ENCODE results near the gene SKAP1.

GRCh38 chr17:48215583-48216139, 214.4 kb downstream of the SKAP1 start:
- TF ChIP-seq, protein P1, sequence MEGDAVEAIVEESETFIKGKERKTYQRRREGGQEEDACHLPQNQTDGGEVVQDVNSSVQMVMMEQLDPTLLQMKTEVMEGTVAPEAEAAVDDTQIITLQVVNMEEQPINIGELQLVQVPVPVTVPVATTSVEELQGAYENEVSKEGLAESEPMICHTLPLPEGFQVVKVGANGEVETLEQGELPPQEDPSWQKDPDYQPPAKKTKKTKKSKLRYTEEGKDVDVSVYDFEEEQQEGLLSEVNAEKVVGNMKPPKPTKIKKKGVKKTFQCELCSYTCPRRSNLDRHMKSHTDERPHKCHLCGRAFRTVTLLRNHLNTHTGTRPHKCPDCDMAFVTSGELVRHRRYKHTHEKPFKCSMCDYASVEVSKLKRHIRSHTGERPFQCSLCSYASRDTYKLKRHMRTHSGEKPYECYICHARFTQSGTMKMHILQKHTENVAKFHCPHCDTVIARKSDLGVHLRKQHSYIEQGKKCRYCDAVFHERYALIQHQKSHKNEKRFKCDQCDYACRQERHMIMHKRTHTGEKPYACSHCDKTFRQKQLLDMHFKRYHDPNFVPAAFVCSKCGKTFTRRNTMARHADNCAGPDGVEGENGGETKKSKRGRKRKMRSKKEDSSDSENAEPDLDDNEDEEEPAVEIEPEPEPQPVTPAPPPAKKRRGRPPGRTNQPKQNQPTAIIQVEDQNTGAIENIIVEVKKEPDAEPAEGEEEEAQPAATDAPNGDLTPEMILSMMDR (IDR thresholded peaks at IDR 0.05; ENCODE audit: insufficient read depth, low read length), result peak; percentile 1
- TF ChIP-seq GABPA (IDR thresholded peaks at IDR 0.05; ENCODE audit: low read depth) (no peak), SPI1 (IDR thresholded peaks at IDR 0.05; ENCODE audit: borderline replicate concordance, low read depth) (no peak), POLR2AphosphoS5 (IDR thresholded peaks at IDR 0.05; ENCODE audit: low read depth) (no peak)
- TF ChIP-seq, protein P2, sequence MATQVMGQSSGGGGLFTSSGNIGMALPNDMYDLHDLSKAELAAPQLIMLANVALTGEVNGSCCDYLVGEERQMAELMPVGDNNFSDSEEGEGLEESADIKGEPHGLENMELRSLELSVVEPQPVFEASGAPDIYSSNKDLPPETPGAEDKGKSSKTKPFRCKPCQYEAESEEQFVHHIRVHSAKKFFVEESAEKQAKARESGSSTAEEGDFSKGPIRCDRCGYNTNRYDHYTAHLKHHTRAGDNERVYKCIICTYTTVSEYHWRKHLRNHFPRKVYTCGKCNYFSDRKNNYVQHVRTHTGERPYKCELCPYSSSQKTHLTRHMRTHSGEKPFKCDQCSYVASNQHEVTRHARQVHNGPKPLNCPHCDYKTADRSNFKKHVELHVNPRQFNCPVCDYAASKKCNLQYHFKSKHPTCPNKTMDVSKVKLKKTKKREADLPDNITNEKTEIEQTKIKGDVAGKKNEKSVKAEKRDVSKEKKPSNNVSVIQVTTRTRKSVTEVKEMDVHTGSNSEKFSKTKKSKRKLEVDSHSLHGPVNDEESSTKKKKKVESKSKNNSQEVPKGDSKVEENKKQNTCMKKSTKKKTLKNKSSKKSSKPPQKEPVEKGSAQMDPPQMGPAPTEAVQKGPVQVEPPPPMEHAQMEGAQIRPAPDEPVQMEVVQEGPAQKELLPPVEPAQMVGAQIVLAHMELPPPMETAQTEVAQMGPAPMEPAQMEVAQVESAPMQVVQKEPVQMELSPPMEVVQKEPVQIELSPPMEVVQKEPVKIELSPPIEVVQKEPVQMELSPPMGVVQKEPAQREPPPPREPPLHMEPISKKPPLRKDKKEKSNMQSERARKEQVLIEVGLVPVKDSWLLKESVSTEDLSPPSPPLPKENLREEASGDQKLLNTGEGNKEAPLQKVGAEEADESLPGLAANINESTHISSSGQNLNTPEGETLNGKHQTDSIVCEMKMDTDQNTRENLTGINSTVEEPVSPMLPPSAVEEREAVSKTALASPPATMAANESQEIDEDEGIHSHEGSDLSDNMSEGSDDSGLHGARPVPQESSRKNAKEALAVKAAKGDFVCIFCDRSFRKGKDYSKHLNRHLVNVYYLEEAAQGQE (IDR thresholded peaks at IDR 0.05; ENCODE audit: insufficient replicate concordance, low read depth), result no peak

All from HL-60 (cell line).